GM12875 (cell line): ENCODE data around the gene TRPC4.

ENCODE experiments used
- H3K4me3 ChIP-seq: one replicate; pipeline ENCODE4 v1.5.1; 2011; ENCODE audit warnings: low read depth, low read length, control low read depth
- CTCF ChIP-seq: IDR thresholded peaks from 2 replicates; pipeline ENCODE4 v1.5.1; 2011; ENCODE audit warnings: low read depth, mild to moderate bottlenecking, control low read depth, inconsistent platforms, low read length, moderate library complexity, borderline replicate concordance; ENCODE audit not compliant: insufficient read depth

TRPC4 gene

GRCh38 chr13:37602733-37603381 lies 266.7 kb downstream of the TRPC4 start:
- no peak for TF ChIP-seq CTCF

GRCh38 chr13:37601648-37602440 lies 267.7 kb downstream of the TRPC4 start:
- TF ChIP-seq CTCF: no peak
- no peak overlapping the region for H3K4me3 ChIP-seq

More at GRCh38 chr13:37602733-37603381, 266.7 kb downstream of the TRPC4 start:
- H3K4me3 ChIP-seq: no peak overlapping the region

GRCh38 chr13:37599519-37599918 lies 270.1 kb downstream of the TRPC4 start:
- no peak overlapping the region for H3K4me3 ChIP-seq
- no peak for TF ChIP-seq CTCF

- no peak for TF ChIP-seq CTCF
- no peak within 1 kb of the TSS for H3K4me3 ChIP-seq
Observed at GRCh38 chr13:37598597-37598996, 271.0 kb downstream of the TRPC4 start, which contains the start of gene POSTN. Gene POSTN (minus strand): TSS chr13:37598768. CDS start chr13:37598726, 42 bp downstream.

GRCh38 chr13:37597477-37598025 lies 272.0 kb downstream of the TRPC4 start:
- TF ChIP-seq CTCF: no peak
- no peak overlapping the region for H3K4me3 ChIP-seq

- H3K4me3 ChIP-seq: no peak overlapping the region
- TF ChIP-seq CTCF: no peak
Observed at GRCh38 chr13:37596805-37597204, 272.8 kb downstream of the TRPC4 start.
